ENCODE results near the gene NDUFS6. TPM values are rescaled to one million over a fixed set of nuclear protein-coding genes. Genes with fewer than 3 reads are reported as not detected.

Gene NDUFS6
- total and polyA plus RNA-seq, 2 of the 4 experiments (the other 2 are of a cell fraction), result 10.4 to 69.0 TPM

GRCh38 chr5:1857256-1857600 is 56.0 kb downstream of the NDUFS6 start:
- no peak overlapping the region for H2BK20ac ChIP-seq (ENCODE audit: low read depth, low read length)
- no peaks in the 10 kb centered on the region for H3K9me1 ChIP-seq (ENCODE audit: insufficient read depth, low read length)
- no peak overlapping the region for H3K4me3 ChIP-seq (ENCODE audit: insufficient read depth, low read depth, low read length)
- no peak overlapping the region for H4K91ac ChIP-seq (ENCODE audit: insufficient read depth, low read depth, low read length)
- no peak for ATAC-seq (ENCODE audit: low read depth)
- no peak overlapping the region for H3K18ac ChIP-seq (ENCODE audit: low read depth, low read length)
- intact Hi-C loops (cut with micrococcal nuclease), result no loop called here
- no peak overlapping the region for H2BK15ac ChIP-seq (ENCODE audit: low read depth, low read length)
- no peak for TF ChIP-seq CTCF (conservative IDR thresholded peaks at IDR 0.05; ENCODE audit: low read depth, low read length)
- no peak for TF ChIP-seq SMC3 (IDR thresholded peaks at IDR 0.05; ENCODE audit: low read depth, low read length)
- no peak for TF ChIP-seq POLR2A (IDR thresholded peaks at IDR 0.05; ENCODE audit: low read depth, low read length)
- TF ChIP-seq RAD21 (IDR thresholded peaks at IDR 0.05; ENCODE audit: low read length), result no peak
- TF ChIP-seq ELK1 (IDR thresholded peaks at IDR 0.05; ENCODE audit: borderline replicate concordance, low read depth, low read length), result no peak
- TF ChIP-seq NFE2L2 (IDR thresholded peaks at IDR 0.05; ENCODE audit: low read depth, low read length), result no peak
- TF ChIP-seq MAFK (IDR thresholded peaks at IDR 0.05; ENCODE audit: low read depth, low read length), result no peak
- TF ChIP-seq CHD1 (IDR thresholded peaks at IDR 0.05; ENCODE audit: low read depth, low read length), result no peak
- no peak for TF ChIP-seq CEBPB (IDR thresholded peaks at IDR 0.05; ENCODE audit: low read depth, low read length)
- H2AFZ ChIP-seq (replicated peaks; ENCODE audit: low read length, poor library complexity), result no peak overlapping the region
- no peak overlapping the region for H4K5ac ChIP-seq (ENCODE audit: low read depth, low read length)
- H2BK120ac ChIP-seq (ENCODE audit: low read depth, low read length), result no peak overlapping the region
- H4K8ac ChIP-seq (ENCODE audit: low read depth in 2 of 2, low read length in 2 of 2), result no peak overlapping the region
- CTCF ChIA-PET, result no interaction called here
- H2AK9ac ChIP-seq (replicated peaks; ENCODE audit: low read depth, low read length, poor library complexity), result no peak overlapping the region
- H3K79me1 ChIP-seq (ENCODE audit: low read depth in 1 of 2, low read length in 2 of 2), result no peaks in the 10 kb centered on the region
- POLR2A ChIA-PET (ENCODE audit: unreplicated experiment), result no interaction called here
- H3K27me3 ChIP-seq (ENCODE audit: control insufficient read depth, insufficient read depth, low read length), result peaks cover 50% of the 10 kb centered on the region
- DNase-seq, result no peak
- in situ Hi-C loops (cut with MboI; ENCODE audit: low sequenced_read_pairs), result no loop called here
- dilution Hi-C loops (cut with HindIII; ENCODE audit: low sequenced_read_pairs, unreplicated experiment), result no loop called here
- no peak overlapping the region for H2BK5ac ChIP-seq (ENCODE audit: low read depth, low read length, poor library complexity, severe bottlenecking)
- H4K20me1 ChIP-seq (ENCODE audit: insufficient read depth, low read length), result no peaks in the 10 kb centered on the region
- no peak overlapping the region for H3K23ac ChIP-seq (ENCODE audit: low read depth, low read length)
- H3K14ac ChIP-seq (replicated peaks; ENCODE audit: low read depth, low read length), result no peak overlapping the region
- H3K56ac ChIP-seq (ENCODE audit: extremely low read depth, insufficient read depth, low read length), result no peak overlapping the region
- H2AK5ac ChIP-seq (ENCODE audit: low read depth, low read length), result no peak overlapping the region
- H3K4me1 ChIP-seq (ENCODE audit: control insufficient read depth, insufficient read depth, low read length), result no peaks in the 10 kb centered on the region
- H3K9ac ChIP-seq (ENCODE audit: low read depth, low read length), result no peak overlapping the region
- no peaks in the 10 kb centered on the region for H3K9me3 ChIP-seq (ENCODE audit: control insufficient read depth, insufficient read depth, low read length)
- H3K4ac ChIP-seq (ENCODE audit: low read depth, low read length), result no peak overlapping the region
- 63% methylated on average over 28 of the region's 32 CpGs; no CpG with 5 or more reads in 1 of the 2 experiments for WGBS, 2 experiments (ENCODE audit: extremely low coverage in 2 of 2, insufficient read length in 1 of 2)
- BruUV-seq (replicated peaks), result no TSS peak
- no peaks in the 10 kb centered on the region for H3K36me3 ChIP-seq (ENCODE audit: control insufficient read depth, insufficient read depth, low read length)
- H3K4me2 ChIP-seq (ENCODE audit: low read depth, low read length), result no peak overlapping the region
- H3K27ac ChIP-seq (ENCODE audit: insufficient read depth, low read length), result no peak overlapping the region

Data from IMR-90 (cell line).